Prostate gland (tissue), 2 donors: ENCODE measurements around the gene MICAL3. TPM values are rescaled to one million over a fixed set of nuclear protein-coding genes. Genes with fewer than 3 reads are reported as not detected.

ENCODE experiments used
- DNase-seq: peaks from one replicate; pipeline ENCODE4 v3.0.0-alpha.2; 2019; ENCODE audit warnings: low spot score
- H3K27ac ChIP-seq, 2 donors: fragments of 200-600 bp; sonication (generic); 2 replicates each; pipeline ENCODE4 v1.5.1; 2017 to 2019
- H3K27me3 ChIP-seq: fragments of 200-600 bp; sonication (generic); replicated peaks from 2 replicates; pipeline ENCODE4 v1.5.1; 2019; ENCODE audit not compliant: insufficient read depth
- H3K36me3 ChIP-seq, 2 donors: fragments of 200-600 bp; sonication (generic); 1 replicate in 1 of 2; 2 replicates in 1 of 2; pipeline versions ENCODE4 v1.5.1 to v1.8.1; 2017 to 2019
- H3K4me1 ChIP-seq: fragments of 200-600 bp; sonication (generic); replicated peaks from 2 replicates; pipeline ENCODE4 v1.5.1; 2019
- H3K4me3 ChIP-seq, 2 donors: fragments of 200-600 bp; sonication (generic); 2 replicates each; pipeline ENCODE4 v1.5.1; 2017 to 2019
- H3K9me3 ChIP-seq: fragments of 200-600 bp; sonication (generic); 2 replicates; pipeline ENCODE4 v1.5.1; 2017
- POLR2A ChIP-seq: fragments of 450-650 bp; IDR thresholded peaks from one replicate; pipeline ENCODE4 v1.6.1; 2016; ENCODE audit warnings: antibody characterized with exemption, mild to moderate bottlenecking
- POLR2AphosphoS5 ChIP-seq: sonication (generic); formaldehyde crosslinking; IDR thresholded peaks from one replicate; pipeline ENCODE4 v1.6.1; 2017; ENCODE audit warnings: antibody characterized with exemption
- WGBS: methylation state at CpG from one replicate; pipeline ENCODE4 v1.1.5; 2018; 5-methylcytosine and 5-hydroxymethylcytosine counted together
- intact Hi-C: fragments of 100-400 bp; cut with DNase I; formaldehyde crosslinking; loops from one replicate; pipeline ENCODE4 v1.14.2; 2022
- total RNA-seq, 2 donors: library from RNA; depleted of rRNA; stranded (reverse); fragments of >200 nt; gene quantifications; one replicate each; pipeline ENCODE4 v1.1.0, GENCODE V29; 2016
- TF ChIP-seq, protein P1 (sequence below), 4 experiments: fragments of 200-600 bp in 2 of 4; fragments of 450-650 bp in 2 of 4; sonication (generic) in 2 of 4; IDR thresholded peaks; 1 replicate in 3 of 4; 2 replicates in 1 of 4; pipeline ENCODE4 v1.5.1; 2016 to 2019; ENCODE audit warnings: antibody characterized with exemption in 4 of 4, mild to moderate bottlenecking in 2 of 4, moderate library complexity in 2 of 4

The MICAL3 gene
- total RNA-seq, 2 donors from 2014 or later, result 58.6 to 78.7 TPM

- Histone ChIP-seq H3K27ac (no peak overlapping the region), H3K4me1 (no peaks in the 10 kb centered on the region), H3K4me3 (no peak overlapping the region), H3K27me3 (no peaks in the 10 kb centered on the region), H3K36me3 (peaks cover 0 to 3% of the 10 kb centered on the region in 2 donors), H3K9me3 (no peaks in the 10 kb centered on the region)
- 89% methylated on average over 16 of the region's 16 CpGs for WGBS
- intact Hi-C loops, result no loop called here
- no peak for DNase-seq
- TF ChIP-seq POLR2A, result no peak
- TF ChIP-seq, protein P1, sequence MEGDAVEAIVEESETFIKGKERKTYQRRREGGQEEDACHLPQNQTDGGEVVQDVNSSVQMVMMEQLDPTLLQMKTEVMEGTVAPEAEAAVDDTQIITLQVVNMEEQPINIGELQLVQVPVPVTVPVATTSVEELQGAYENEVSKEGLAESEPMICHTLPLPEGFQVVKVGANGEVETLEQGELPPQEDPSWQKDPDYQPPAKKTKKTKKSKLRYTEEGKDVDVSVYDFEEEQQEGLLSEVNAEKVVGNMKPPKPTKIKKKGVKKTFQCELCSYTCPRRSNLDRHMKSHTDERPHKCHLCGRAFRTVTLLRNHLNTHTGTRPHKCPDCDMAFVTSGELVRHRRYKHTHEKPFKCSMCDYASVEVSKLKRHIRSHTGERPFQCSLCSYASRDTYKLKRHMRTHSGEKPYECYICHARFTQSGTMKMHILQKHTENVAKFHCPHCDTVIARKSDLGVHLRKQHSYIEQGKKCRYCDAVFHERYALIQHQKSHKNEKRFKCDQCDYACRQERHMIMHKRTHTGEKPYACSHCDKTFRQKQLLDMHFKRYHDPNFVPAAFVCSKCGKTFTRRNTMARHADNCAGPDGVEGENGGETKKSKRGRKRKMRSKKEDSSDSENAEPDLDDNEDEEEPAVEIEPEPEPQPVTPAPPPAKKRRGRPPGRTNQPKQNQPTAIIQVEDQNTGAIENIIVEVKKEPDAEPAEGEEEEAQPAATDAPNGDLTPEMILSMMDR (IDR thresholded peaks at IDR 0.05), result no peak
- TF ChIP-seq POLR2AphosphoS5, result no peak
Measured at GRCh38 chr22:17827466-17827865, 196.9 kb downstream of the MICAL3 start.

GRCh38 chr22:17825876-17826550 lies 198.3 kb downstream of the MICAL3 start:
- Histone ChIP-seq H3K4me3 (no peak overlapping the region), H3K4me1 (no peaks in the 10 kb centered on the region), H3K36me3 (peaks cover 0 to 3% of the 10 kb centered on the region in 2 donors), H3K27me3 (no peaks in the 10 kb centered on the region), H3K27ac (no peak overlapping the region), H3K9me3 (no peaks in the 10 kb centered on the region)
- TF ChIP-seq, protein P1 (IDR thresholded peaks at IDR 0.05), result no peak
- intact Hi-C loops, result no loop called here
- WGBS, result 89% methylated on average over 22 of the region's 22 CpGs
- no peak for DNase-seq

- TF ChIP-seq, protein P1 (IDR thresholded peaks at IDR 0.05), result no peak
- TF ChIP-seq POLR2AphosphoS5 (no peak), POLR2A (no peak)
- H3K36me3 ChIP-seq, result peaks cover 0 to 3% of the 10 kb centered on the region in 2 donors
- H3K4me3 ChIP-seq, result no peak overlapping the region
- H3K27ac ChIP-seq, result no peak overlapping the region
- no peak for DNase-seq
- intact Hi-C loops, result no loop called here
- WGBS, result 84% methylated on average over 9 of the region's 9 CpGs
- no peaks in the 10 kb centered on the region for H3K9me3 ChIP-seq
- H3K27me3 ChIP-seq, result no peaks in the 10 kb centered on the region
- H3K4me1 ChIP-seq, result no peaks in the 10 kb centered on the region
Measured at GRCh38 chr22:17824457-17824856, 199.9 kb downstream of the MICAL3 start.

DNA sequence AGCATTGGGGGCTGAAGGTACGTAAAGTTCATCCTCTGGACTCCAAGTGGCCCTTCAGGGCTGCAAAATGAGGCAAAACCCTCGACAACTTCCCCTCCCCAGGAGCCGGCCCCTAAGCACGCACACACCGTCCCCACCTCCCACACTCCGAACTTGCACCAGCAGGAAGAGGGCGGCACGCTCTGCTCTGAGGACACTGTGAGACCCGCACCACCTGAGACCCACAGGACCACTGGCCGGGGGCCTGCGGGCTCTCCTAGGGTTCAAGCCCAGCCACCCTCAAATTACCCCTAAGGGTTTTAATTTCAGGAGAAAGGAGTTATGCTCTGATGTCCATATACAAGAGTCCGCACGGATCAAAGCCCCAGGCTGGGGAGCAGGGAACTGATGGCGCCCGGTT lies 200.4 kb downstream of the MICAL3 start:
- WGBS, result 77% methylated on average over 14 of the region's 15 CpGs
- intact Hi-C loops, result no loop called here

More for the DNA sequence above, 200.4 kb downstream of the MICAL3 start:
- no peaks in the 10 kb centered on the region for H3K4me1 ChIP-seq
- DNase-seq, result no peak
- H3K27ac ChIP-seq, result no peak overlapping the region
- peaks cover 0 to 3% of the 10 kb centered on the region in 2 donors for H3K36me3 ChIP-seq
- TF ChIP-seq, protein P1 (IDR thresholded peaks at IDR 0.05), result no peak
- no peak for TF ChIP-seq POLR2AphosphoS5
- TF ChIP-seq POLR2A, result no peak
- no peak overlapping the region for H3K4me3 ChIP-seq
- H3K9me3 ChIP-seq, result no peaks in the 10 kb centered on the region
- H3K27me3 ChIP-seq, result no peaks in the 10 kb centered on the region
